Stimulated activated CD4-positive, alpha-beta T cell treated with anti-CD3 and anti-CD28 coated beads, Interleukin-12 subunit alpha, Interleukin-12 subunit beta, amount 100 ng/mL, for 4 hours (primary cell): ENCODE measurements around the gene GLCE.

Source experiments
- DNase-seq: peaks from one replicate; pipeline ENCODE4 v3.0.0-alpha.2; 2020

Gene GLCE

DNA sequence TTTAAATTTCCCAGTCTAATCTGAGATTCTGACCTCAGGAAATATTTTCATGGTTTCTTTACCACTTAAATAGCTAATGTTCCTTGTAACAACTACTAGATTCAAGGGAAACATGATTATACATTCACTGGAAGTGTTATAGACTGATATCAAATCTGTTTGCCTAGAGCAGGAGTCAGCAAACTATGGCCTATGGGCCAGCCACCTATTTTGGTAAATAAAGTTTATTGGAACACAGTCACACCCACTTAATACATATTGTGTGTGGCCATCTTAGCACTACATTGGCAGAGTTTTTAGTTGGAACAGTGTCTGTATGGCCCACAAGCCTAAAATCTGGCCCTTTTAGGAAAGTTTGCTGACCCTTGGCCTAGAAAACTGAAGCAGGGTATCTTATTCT lies 50.1 kb downstream of the GLCE start:
- DNase-seq = no peak

DNA sequence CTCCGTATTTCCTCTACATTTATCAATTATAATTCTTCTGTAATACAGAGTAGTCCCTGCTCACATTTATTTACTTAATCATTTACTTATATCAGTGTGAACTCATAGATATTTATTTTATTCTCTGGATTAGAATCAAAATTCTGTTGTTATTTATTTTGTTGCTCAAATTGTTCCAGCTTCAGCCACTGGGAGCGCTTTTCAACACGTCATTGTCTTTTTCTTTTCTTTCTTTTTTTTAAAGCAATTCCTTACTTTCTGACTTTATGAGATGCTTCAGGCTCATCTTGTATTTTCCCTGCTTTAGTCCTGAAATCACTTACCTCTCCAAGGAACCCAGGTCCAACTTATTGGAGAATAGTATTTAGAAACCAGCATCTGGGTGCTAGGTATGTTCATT lies 53.4 kb downstream of the GLCE start:
- DNase-seq = no peak

DNA sequence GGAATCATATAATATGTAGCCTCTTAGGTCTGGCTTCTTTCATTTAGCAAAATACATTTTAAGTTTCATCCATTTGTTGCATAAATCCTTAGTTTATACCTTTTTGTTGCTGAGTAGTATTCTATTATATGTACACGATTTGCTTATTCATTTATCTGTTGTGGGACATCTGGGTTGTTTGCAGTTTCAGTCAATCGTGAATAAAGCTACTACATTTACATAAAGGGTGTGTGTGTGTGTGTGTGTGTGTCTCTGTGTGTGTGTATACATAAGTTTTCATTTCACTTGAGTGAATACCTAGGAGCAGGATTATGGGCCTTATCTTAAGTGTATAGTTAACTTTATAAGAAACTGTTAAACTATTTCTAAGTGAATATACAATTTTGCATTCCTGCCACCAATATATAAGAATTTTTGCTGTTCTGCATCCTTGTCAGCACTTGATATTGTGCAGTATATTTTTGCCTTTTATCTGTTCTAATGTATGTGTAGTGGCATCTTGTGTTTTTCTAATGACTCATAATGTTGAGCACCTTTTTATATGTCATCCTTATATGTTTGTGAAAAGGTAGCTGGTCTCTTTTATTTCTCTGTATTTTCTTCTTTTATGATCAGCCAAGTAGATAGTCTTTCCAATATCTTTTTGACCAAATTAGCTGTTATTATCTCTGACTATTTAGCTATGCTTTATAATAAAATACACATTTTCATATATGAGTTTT lies 55.0 kb downstream of the GLCE start:
- no peak for DNase-seq

DNA sequence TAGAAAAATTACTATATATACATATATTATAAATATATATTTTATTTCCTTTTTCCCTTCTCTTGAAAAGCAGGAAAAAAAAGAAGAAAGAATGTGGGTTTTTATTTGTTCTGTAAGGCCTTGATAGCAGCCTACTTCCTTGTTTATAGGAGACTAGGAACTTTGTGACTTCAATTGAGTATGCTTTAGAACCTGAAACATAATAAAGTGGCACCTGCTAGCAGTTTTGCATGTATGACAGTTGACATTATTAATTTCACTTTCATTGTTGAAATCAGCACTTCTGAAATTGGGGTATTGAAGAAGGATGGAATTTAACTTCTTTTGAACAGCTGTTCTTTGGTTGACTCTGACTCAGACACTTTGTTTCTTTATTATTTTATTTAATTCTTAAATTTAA lies 56.9 kb downstream of the GLCE start:
- DNase-seq = no peak

DNA sequence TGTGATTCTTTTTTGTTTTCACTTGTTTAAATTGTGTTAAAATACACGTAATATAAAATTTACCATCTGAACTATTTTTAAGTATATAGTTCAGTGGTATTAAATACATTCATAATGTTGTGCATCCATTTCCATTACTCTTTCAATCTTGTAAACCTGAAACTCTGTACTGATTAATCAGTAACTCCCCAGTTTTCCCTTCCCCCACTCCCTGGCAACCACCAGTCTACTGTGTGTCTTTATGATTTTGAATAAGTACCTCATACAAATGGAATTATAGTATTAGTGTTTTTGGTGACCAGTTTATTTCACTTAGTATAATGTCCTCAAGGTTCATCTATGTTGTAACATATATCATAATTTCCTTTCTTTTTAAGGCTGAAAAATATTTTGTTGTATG lies 59.3 kb downstream of the GLCE start:
- no peak for DNase-seq

DNA sequence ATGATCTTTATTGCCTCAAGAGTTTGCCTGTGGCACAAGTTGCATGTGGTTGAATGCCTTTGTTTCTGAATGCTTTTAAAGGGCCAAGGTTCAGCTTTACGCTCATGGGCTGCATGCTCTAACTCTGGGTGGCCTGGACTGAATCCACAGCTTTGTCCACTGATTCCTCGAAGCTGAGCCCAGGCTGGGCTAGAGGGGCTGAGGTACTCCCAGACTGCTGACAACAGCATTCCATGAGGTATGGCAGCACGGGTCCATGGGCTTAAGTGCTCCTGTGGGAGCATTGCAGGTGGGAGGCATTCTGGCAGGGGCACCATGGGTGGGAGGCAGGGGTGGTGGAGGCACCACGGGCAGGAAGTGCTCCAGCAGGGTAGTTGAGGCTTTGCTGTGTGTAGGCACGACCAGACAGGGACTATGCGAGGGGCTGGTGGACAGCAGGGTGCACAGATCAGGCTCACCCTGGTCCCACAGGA lies 61.6 kb downstream of the GLCE start:
- DNase-seq = no peak

DNA sequence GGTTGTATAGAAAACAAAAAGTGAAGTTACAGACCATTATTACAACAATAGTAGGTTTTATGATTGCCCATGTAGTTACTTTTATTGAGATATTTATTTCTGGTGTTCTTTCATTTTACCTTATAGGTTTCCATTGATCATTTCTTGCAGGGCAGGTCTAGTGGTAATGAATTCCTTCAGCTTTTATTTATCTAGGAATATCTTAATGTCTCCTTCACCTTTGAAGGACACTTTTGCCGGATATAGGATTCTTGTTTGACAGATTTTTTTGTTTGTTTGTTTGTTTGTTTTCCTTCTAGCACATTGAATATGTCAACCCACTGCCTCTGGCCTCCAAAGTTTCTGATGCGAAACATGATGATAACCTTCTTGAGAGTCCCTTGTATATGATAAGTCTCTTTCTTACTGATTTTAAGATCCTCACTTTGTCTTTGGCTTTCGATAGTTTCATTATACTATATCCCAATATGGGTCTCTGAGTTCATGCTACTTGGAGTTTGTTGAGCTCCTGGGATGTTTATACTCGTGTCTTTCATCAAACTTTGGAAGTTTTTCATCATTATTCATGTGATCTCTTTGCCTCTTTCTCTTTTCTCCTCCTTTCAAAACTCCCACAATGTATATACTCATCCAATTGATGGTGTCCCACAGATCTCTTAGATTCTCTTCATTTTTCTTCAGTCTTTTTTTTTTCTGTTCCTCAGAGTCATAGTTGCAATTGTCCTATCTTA lies 62.8 kb downstream of the GLCE start:
- no peak for DNase-seq

DNA sequence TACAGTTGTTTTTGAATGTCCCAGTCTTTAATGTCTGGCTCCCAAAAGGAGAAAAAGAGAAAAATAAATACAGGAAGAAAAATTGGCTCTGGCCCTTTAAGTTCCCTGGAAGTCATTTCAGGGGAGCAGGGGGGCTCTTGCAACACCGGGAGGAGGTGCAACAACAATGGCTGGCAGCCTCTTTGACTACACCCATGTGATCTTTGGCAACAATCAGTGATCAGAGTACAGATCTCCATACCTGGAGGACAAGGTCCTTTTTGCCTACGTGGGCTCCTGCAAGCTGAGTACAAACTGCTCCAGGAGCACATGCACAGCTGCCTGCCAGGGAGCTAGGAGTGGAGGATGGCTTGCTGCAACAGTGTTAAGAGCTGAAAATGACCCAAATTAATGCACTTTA lies 63.9 kb downstream of the GLCE start:
- no peak for DNase-seq

DNA sequence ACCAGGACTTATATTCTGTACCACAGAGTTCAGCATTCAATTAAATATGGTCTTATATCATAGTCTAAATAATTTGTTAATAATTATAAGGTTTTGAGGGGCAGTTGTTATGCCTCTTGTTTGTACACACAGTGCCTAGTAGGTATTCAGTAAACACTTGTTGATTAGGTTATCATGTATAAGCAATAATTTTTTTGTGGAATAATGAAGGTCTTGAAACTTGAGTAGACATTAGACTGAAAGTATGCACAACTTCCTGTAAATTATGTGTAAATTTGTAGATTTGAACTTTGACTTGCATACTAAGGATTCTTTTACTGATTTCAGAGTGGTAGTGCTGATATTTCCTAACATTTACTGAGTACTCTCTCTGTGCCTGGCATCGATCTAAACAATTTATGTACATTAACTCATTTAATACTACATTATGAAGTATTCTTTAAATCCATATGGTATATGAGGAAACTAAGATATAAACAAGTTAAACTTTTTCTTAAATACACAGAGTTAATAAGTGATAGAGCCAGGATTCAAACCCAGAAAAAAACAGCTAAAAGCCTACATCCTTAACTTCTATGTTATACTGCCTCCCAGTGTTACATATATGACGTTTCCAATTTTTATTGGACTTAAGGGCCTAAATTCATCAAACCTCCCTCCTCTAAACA lies 65.1 kb downstream of the GLCE start:
- DNase-seq = no peak

DNA sequence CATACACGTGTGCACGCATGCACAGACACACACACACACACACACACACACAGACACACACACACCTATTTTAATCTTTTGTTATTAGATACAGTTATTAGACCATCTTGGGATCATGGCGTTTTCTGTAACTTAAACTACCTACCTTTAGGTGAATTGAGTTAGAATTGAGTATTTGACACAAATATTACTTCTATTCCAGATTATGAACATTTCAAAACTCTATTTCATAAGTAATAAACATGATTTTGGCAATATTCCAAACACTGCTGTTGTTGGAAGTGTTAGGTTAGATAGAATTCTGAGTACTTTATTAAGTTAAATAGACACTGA lies 65.6 kb downstream of the GLCE start:
- DNase-seq = no peak

DNA sequence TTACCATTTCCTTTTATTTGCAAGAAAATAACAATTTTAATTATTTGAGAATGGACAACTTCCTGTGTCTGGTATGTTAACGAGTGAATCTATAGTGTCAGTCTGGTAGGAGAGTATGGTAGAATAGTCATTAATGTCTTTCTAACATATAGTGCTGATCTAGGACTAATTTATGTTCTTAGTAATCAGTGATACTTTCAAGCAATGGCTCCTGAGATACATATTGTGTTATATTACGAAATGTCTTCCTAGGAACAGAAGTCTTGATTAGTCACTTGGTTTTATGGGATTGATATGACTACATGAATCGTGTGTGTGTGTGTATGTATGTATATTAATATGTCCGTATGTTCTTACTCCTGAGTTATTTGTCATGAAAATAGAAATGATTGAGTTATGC lies 71.7 kb downstream of the GLCE start:
- no peak for DNase-seq

DNA sequence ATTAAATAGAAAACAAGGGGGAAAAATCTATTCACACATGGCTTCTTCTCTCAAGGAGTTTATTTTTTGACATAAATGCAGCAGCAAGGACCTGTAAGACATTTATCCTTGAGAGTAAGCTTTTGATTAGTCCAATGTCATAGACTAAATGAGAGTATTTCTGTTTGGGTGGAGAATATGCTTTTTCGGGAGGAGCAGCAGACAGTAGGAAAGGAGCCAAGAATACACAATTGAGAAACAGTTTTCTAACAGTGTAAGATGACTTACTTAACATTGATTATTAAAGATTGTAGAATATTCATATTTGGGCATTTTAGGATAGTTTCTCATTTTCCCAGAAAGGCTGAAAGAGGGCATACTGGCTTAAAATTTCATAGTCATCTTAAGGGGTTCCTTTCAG lies 72.3 kb downstream of the GLCE start:
- no peak for DNase-seq

DNA sequence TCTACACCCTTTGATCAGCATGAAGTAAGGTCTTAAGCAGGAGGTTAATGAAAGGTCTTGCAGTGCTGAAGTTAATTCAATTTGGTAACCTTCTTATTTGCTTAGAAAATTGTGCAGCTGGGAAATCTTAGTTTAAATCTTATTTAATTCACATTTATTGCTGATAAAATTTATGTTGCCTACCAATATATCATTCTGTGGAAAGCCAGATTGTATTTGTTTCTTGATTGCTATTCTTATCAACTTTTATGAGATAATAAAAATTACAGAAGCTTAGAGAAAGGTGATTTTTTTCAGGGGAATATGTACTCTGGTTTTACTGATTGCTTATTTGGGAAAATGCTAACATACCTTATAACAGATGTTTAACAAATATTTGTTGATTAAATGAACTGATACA lies 74.2 kb downstream of the GLCE start:
- no peak for DNase-seq

DNA sequence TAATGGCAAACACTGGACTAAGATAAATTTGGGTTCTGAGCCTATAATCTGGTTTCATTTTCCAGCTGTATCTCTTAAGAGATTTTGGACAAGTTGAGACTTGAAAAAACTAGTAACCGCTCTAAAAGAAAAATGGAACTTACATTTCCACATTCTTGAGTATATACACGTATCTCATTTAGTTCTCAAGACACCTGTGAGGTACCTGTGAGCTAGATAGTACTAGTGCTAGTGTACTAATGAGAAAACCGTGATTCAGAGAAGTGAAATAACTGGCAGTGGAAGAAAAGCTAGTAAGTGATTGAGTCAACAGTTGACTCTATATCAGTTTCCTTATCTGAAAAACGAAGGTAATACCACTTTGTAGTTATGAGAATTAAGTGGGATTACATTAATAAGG lies 76.1 kb downstream of the GLCE start:
- no peak for DNase-seq

DNA sequence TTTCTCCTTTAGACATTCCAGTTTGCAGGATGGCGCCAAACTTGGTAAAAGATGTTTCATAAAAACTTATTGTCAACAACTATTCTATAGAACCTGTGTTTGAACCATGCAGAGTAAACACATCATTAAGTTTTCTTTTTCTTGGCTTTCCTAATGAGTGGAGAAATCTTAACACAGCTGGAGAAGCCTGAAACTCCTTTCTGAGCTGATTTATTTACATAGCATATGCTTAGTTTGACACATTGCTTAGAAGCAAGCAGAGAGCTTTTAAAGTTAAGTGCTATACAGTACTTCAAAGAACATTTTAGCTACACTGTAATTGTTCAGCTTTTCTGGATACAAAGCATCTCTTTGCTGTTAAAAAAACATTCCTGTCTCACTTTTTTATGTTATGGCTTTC lies 77.3 kb downstream of the GLCE start:
- DNase-seq = no peak

DNA sequence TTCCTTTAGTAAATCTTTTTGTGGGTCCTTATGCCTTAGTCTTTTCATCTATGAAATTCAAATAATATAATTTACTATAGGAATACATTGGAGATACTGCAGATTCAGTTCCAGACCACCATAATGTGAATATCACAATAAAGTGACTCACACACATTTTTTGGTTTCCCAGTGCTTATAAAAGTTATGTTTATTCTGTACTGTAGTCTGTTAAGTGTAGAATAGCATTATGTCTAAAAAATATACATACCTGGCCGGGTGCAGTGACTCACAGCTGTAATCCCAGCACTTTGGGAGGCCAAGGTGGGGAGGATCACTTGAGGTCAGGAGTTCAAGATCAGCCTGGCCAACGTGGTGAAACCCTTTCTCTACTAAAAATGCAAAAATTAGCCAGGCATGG lies 84.4 kb downstream of the GLCE start:
- no peak for DNase-seq

DNA sequence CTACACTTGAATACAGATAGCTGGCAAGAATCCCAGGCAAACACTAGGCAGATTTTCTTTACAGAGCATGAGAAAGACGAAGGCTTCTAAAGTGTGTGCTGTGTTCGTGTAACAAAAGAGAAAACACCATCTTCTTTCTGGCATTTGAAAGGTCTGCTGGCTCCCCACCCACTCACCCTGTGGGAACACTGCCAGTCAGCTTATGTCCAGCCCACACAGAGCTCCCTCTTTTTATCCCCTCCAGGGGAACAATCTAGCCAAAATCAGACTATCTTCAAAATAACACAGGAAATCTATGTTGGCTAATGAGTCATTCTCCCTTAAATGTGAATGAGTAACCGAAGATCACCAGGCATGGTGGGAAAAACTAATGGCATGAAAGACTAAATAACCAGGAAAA lies 92.7 kb downstream of the GLCE start:
- DNase-seq = no peak

DNA sequence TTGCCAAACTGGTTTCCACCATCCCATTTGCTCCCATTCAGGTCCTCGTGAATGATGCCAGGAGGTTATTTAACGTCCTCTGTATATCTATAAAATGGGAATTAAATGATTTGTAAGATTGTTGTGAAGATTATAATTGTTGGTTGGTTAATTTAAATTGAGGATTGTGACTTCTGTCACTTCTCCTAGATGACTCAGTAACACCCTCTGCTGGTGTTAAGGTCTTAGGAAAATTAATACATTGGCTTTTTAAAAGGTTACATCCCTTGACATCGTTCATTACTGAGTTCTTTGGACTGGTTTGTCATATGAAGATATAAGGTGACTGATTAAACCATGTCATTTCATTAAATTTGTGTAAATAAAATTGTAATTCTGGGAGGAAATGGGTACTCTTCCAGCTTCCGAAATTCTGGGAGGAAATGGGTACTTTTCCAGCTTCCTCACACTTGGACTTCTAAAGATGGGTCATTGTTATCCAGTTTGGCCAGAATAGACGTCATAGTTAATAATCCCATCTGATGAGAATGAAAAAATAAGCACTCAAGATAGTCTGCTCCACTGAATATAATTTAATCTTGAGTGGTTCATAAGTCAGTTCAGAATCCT lies 105.0 kb downstream of the GLCE start:
- DNase-seq = no peak

DNA sequence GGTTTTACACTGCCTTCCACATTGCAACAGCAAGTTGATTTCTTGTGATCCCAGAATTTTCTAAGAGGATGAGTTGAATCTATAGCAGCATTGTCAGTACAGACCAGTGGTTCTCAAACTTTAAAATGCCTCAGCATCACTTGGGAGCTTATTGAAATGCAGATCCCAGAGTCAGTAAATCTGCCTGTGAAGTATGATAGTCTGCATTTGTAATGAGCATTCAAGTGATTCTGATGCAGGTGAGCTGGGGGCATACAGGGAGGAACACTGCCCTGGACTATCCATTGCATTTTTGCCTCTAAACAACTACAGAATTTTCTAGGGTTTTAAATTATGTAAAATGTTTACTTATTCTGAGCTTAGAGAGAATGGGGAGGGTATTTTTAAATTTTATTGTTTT lies 110.8 kb downstream of the GLCE start:
- DNase-seq = no peak

DNA sequence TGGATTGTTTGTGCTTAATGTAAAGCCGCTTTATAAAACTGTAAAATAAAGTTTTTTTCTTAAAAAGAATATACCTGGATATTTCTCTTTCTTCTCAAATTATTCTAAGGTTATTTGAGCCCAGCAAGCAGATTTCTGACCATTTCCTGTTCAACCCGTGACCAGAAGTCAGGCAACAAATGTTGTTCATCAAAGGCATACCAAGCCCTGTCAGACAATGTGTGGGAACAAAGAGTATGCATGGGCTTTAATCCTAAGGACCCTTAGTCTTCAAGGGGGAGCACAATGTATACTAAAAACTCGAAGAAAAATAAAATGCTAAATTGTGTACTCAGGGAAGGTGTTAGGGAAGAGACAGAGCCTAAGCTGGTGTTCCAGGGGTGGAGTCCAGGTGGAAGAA lies 111.7 kb downstream of the GLCE start:
- DNase-seq = no peak

DNA sequence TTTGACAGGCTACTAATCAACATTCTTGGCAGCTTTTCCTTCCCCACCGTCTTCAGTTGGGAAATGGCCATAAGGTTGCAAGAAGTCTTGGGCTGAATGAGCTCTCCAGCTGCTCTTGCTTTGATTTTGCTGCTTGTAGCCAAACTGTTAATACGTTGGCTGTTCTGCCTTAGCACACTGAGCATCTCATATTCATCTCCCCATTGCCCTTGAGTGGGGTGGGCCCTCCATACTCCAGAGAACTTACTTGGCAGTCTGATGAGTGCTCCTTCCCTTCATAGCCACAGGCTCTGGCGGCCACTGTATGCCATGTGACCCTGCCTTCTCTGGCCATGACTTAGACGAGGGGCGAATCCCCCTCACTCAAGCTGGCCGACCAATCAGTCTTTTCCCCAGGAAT lies 112.5 kb downstream of the GLCE start:
- no peak for DNase-seq

DNA sequence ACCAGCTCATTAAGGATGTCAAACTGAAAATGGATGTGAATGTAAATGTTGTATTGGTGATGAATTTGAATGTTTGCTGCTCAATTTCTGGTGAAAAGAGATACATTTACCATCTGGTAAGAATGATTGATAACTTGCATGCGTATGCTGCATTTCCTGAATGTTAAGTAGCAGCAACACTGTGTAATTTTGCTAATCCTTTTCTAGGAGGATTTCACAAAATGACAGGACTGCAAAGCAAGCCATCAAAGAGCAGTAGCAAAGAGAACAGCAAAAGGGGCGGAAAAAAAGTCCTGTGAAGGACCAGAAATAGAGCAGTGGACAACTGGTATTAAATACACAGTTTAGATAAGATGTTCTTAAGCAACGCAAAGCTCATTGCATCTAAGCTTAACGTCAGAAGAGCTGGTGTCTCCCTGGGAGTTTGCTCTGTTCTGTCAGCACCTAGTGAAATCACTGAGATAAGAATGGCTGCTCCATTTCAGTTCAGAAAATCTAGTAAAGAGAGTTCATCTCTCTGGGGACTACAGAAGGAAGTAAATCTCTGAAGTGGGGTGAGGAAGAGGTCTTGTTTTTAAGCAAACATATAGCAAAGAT lies 114.7 kb downstream of the GLCE start:
- DNase-seq = no peak

DNA sequence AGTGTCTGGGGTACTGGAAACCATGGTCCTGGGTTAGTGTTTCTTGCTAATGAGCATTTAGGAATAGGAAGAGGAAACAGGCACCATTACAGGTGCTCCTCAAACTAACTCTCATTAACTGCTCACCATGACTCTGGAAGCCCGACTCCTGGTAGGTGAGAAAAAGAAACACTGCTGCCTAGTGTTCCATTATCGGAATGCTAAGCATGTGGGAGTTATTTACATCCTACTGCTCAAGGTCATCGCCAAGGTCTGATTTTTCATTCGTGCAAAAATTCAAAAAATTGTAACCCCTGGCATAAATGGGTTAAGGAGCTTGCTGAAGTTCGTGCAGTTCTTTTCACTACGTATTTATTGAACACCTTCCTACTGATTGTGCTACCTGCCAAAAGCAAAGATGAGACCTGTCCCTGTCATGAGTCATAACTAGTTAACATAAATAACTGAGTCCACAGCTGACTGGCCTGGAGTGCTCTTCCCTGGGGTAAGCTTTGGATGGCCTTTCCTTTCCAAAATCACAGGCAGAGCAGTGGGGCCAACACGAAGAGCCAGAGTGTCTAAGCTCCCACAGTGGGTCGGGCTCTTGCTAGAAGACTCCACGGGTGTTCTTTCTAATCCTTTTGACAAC lies 115.6 kb downstream of the GLCE start:
- DNase-seq = no peak
